ENCODE data around the gene CNIH3. TPM values are rescaled to one million over a fixed set of nuclear protein-coding genes. Genes with fewer than 3 reads are reported as not detected.

Gene CNIH3
- total and polyA plus RNA-seq, 10 of the 15 experiments (the other 5 are each of a cell fraction or from before 2014, with no cell fraction given), result 0.77 to 5.8 (median 1.8) TPM

- no peak for DNase-seq (ENCODE audit: low read depth, low spot score)
- no peak overlapping the region for H3K9ac ChIP-seq (ENCODE audit: control insufficient read depth, insufficient read depth, low read length)
- intact Hi-C loops (cut with micrococcal nuclease; ENCODE audit: unreplicated experiment) (no loop called here), in situ Hi-C loops (cut with MboI) (no loop called here)
- TF ChIP-seq RCOR1 (conservative IDR thresholded peaks at IDR 0.05; ENCODE audit: low read depth, low read length), result no peak
- TF ChIP-seq LARP7 (IDR thresholded peaks at IDR 0.05), result no peak
- no peak for TF ChIP-seq MAX (IDR thresholded peaks at IDR 0.05; ENCODE audit: low read depth, low read length)
- no peak for TF ChIP-seq SMC3 (IDR thresholded peaks at IDR 0.05; ENCODE audit: borderline replicate concordance, low read length)
- no peak for TF ChIP-seq CBX5 (IDR thresholded peaks at IDR 0.05; ENCODE audit: low read depth)
- TF ChIP-seq, protein P1, sequence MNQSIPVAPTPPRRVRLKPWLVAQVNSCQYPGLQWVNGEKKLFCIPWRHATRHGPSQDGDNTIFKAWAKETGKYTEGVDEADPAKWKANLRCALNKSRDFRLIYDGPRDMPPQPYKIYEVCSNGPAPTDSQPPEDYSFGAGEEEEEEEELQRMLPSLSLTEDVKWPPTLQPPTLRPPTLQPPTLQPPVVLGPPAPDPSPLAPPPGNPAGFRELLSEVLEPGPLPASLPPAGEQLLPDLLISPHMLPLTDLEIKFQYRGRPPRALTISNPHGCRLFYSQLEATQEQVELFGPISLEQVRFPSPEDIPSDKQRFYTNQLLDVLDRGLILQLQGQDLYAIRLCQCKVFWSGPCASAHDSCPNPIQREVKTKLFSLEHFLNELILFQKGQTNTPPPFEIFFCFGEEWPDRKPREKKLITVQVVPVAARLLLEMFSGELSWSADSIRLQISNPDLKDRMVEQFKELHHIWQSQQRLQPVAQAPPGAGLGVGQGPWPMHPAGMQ (IDR thresholded peaks at IDR 0.05; ENCODE audit: borderline replicate concordance), result no peak
- TF ChIP-seq YBX1 (IDR thresholded peaks at IDR 0.05), result no peak
- TF ChIP-seq DPF2 (IDR thresholded peaks at IDR 0.05), result no peak
- no peak for TF ChIP-seq ZNF274 (IDR thresholded peaks at IDR 0.05; ENCODE audit: insufficient read depth, insufficient read length)
- TF ChIP-seq SUPT20H (IDR thresholded peaks at IDR 0.05; ENCODE audit: borderline replicate concordance, control insufficient read depth, low read depth, low read length), result no peak
- TF ChIP-seq BCL11A (IDR thresholded peaks at IDR 0.05; ENCODE audit: low read depth, low read length), result no peak
- no peak for TF ChIP-seq BHLHE40 (IDR thresholded peaks at IDR 0.05; ENCODE audit: borderline replicate concordance in 1 of 2, low read depth in 2 of 2, low read length in 1 of 2)
- TF ChIP-seq NFYB (IDR thresholded peaks at IDR 0.05; ENCODE audit: insufficient read depth, low read depth, low read length), result no peak
- TF ChIP-seq SMAD5 (IDR thresholded peaks at IDR 0.05; ENCODE audit: low read depth), result no peak
- no peaks in the 10 kb centered on the region for H3K4me1 ChIP-seq (ENCODE audit: control insufficient read depth, insufficient read depth, low read length)
- FAIRE-seq, result no peak
- H3K79me2 ChIP-seq (ENCODE audit: control insufficient read depth, insufficient read depth, low read length), result no peaks in the 10 kb centered on the region
- H3K9me3 ChIP-seq (replicated peaks; ENCODE audit: control insufficient read depth, insufficient read depth, low read length), result no peaks in the 10 kb centered on the region
- CTCF ChIA-PET, result interaction anchor here (0.6 to 1.5 kb wide), 2 partner anchors 334 to 1038 kb away, joined by 3 to 4 read pairs; no protein-coding TSS in a partner anchor
- WGBS (ENCODE audit: insufficient coverage, insufficient replicate concordance, low lambda C conversion rate, missing lambda C conversion rate), result 64% methylated on average over 6 of the region's 6 CpGs
- no peak overlapping the region for H3K27ac ChIP-seq (ENCODE audit: control insufficient read depth, insufficient read depth)
- RAD21 ChIA-PET (ENCODE audit: unreplicated experiment), result no interaction called here
- SMC1A ChIA-PET (ENCODE audit: uncharacterized antibody, unreplicated experiment), result interaction anchor here (0.6 to 1.4 kb wide), 4 partner anchors 11 to 453 kb away, joined by 3 read pairs; no protein-coding TSS in a partner anchor
- POLR2A ChIA-PET, result no interaction called here
- no TSS peak for BruUV-seq (replicated peaks)
- no peaks in the 10 kb centered on the region for H3K27me3 ChIP-seq (replicated peaks in 1 of 2; ENCODE audit: control insufficient read depth in 2 of 2, insufficient read depth in 2 of 2, low read length in 1 of 2)
- no peak overlapping the region for H3K4me2 ChIP-seq (ENCODE audit: control insufficient read depth, insufficient read depth)
- ATAC-seq, result no peak
- H2AFZ ChIP-seq (ENCODE audit: control insufficient read depth, low read depth, low read length), result no peak overlapping the region
- no peaks in the 10 kb centered on the region for H3K36me3 ChIP-seq (ENCODE audit: control insufficient read depth in 2 of 2, insufficient read depth in 2 of 2, low read length in 1 of 2)
- H3K4me3 ChIP-seq, result no peak overlapping the region
- no peaks in the 10 kb centered on the region for H4K20me1 ChIP-seq (ENCODE audit: control insufficient read depth, insufficient read depth)
These were observed 27.1 kb upstream of the CNIH3 start for GRCh38 chr1:224589006-224589405.

Measured in GM12878 (cell line).